Trophoblast cell (in vitro differentiated cells and primary cell): ENCODE results near the gene OSBPL3.

Source experiments
- DNase-seq, 2 donors: peaks; one replicate each; pipeline ENCODE4 v3.0.0-alpha.2; 2016
- H2AFZ ChIP-seq: 2 replicates; pipeline ENCODE4 v1.6.1; 2013; ENCODE audit warnings: low read length, moderate library complexity, mild to moderate bottlenecking; ENCODE audit not compliant: insufficient read depth, poor library complexity
- H2AK5ac ChIP-seq: 2 replicates; pipeline ENCODE4 v1.6.1; 2013; ENCODE audit warnings: mild to moderate bottlenecking, low read length
- H2BK120ac ChIP-seq: 2 replicates; pipeline ENCODE4 v1.6.1; 2013; ENCODE audit warnings: low read length, mild to moderate bottlenecking, moderate library complexity; ENCODE audit not compliant: insufficient read depth, poor library complexity
- H2BK12ac ChIP-seq: 2 replicates; pipeline ENCODE4 v1.6.1; 2013; ENCODE audit warnings: mild to moderate bottlenecking, low read length, moderate library complexity
- H2BK5ac ChIP-seq: 2 replicates; pipeline ENCODE4 v1.6.1; 2013; ENCODE audit warnings: low read length, low read depth, moderate library complexity, mild to moderate bottlenecking; ENCODE audit not compliant: poor library complexity
- H3K14ac ChIP-seq: 2 replicates; pipeline ENCODE4 v1.6.1; 2013; ENCODE audit warnings: mild to moderate bottlenecking, low read length
- H3K18ac ChIP-seq: 2 replicates; pipeline ENCODE4 v1.6.1; 2013; ENCODE audit warnings: mild to moderate bottlenecking, low read length
- H3K23ac ChIP-seq: 2 replicates; pipeline ENCODE4 v1.6.1; 2013; ENCODE audit warnings: low read length
- H3K27ac ChIP-seq: 2 replicates; pipeline ENCODE4 v1.5.1; 2013; ENCODE audit warnings: low read depth, mild to moderate bottlenecking, inconsistent platforms, low read length, moderate library complexity
- H3K27me3 ChIP-seq: 2 replicates; pipeline ENCODE4 v1.6.1; 2013; ENCODE audit warnings: inconsistent platforms, mild to moderate bottlenecking, low read length, moderate library complexity; ENCODE audit not compliant: insufficient read depth
- H3K36me3 ChIP-seq, 2 experiments: 1 replicate in 1 of 2; 2 replicates in 1 of 2; pipeline ENCODE4 v1.6.1; 2013; ENCODE audit warnings: low read length in 2 of 2, mild to moderate bottlenecking in 2 of 2, moderate library complexity in 1 of 2; ENCODE audit not compliant: insufficient read depth in 2 of 2, control insufficient read depth in 1 of 2
- H3K4ac ChIP-seq: 2 replicates; pipeline ENCODE4 v1.6.1; 2013; ENCODE audit warnings: low read depth, mild to moderate bottlenecking, low read length, moderate library complexity
- H3K4me1 ChIP-seq, 2 experiments: 1 replicate in 1 of 2; 2 replicates in 1 of 2; pipeline ENCODE4 v1.6.1; 2013; ENCODE audit warnings: low read length in 2 of 2, mild to moderate bottlenecking in 2 of 2, moderate library complexity in 1 of 2; ENCODE audit not compliant: insufficient read depth in 2 of 2, control insufficient read depth in 1 of 2
- H3K4me2 ChIP-seq: 2 replicates; pipeline ENCODE4 v1.6.1; 2013; ENCODE audit warnings: inconsistent platforms, mild to moderate bottlenecking, low read length, moderate library complexity
- H3K4me3 ChIP-seq: 2 replicates; pipeline ENCODE4 v1.5.1; 2013; ENCODE audit warnings: mild to moderate bottlenecking, low read depth, low read length, inconsistent platforms
- H3K79me1 ChIP-seq: one replicate; pipeline ENCODE4 v1.6.1; 2013; ENCODE audit warnings: low read length
- H3K79me2 ChIP-seq: 2 replicates; pipeline ENCODE4 v1.6.1; 2013; ENCODE audit warnings: low read length, mild to moderate bottlenecking; ENCODE audit not compliant: control insufficient read depth, insufficient read depth, poor library complexity
- H3K9ac ChIP-seq: 2 replicates; pipeline ENCODE4 v1.6.1; 2013; ENCODE audit warnings: mild to moderate bottlenecking, low read length
- H3K9me3 ChIP-seq: 2 replicates; pipeline ENCODE4 v1.6.1; 2013; ENCODE audit warnings: low read depth, mild to moderate bottlenecking, control low read depth, inconsistent platforms, low read length; ENCODE audit not compliant: insufficient read depth
- H4K12ac ChIP-seq: 2 replicates; pipeline ENCODE4 v1.6.1; 2013; ENCODE audit warnings: low read depth, mild to moderate bottlenecking, low read length, moderate library complexity
- H4K8ac ChIP-seq: 2 replicates; pipeline ENCODE4 v1.6.1; 2013; ENCODE audit warnings: low read depth, mild to moderate bottlenecking, low read length, moderate library complexity
- H4K91ac ChIP-seq: one replicate; pipeline ENCODE4 v1.6.1; 2013; ENCODE audit warnings: low read depth, mild to moderate bottlenecking, low read length, moderate library complexity
- WGBS: extraction: QIAGEN DNeasy Blood & Tissue Kit; methylation state at CpG from one replicate; pipeline ENCODE4 v1.1.7; 2013; ENCODE audit warnings: missing lambda C conversion rate; ENCODE audit not compliant: insufficient read length, insufficient coverage; ENCODE audit errors: extremely low coverage; 5-methylcytosine and 5-hydroxymethylcytosine counted together

OSBPL3 gene

GRCh38 chr7:24754906-24755506 is 225.0 kb downstream of the OSBPL3 start:
- Histone ChIP-seq H3K18ac (no peak overlapping the region), H2AK5ac (no peak overlapping the region), H3K79me2 (peaks cover 9% of the 10 kb centered on the region), H4K12ac (no peak overlapping the region), H3K27ac (no peak overlapping the region), H3K9me3 (no peaks in the 10 kb centered on the region), H3K4ac (no peak overlapping the region), H3K9ac (no peak overlapping the region), H3K36me3 (no peaks in the 10 kb centered on the region), H4K8ac (no peak overlapping the region), H3K4me1 (peaks cover 16 to 22% of the 10 kb centered on the region in 2 experiments), H2BK120ac (no peak overlapping the region), H4K91ac (no peak overlapping the region), H2AFZ (no peak overlapping the region), H3K4me3 (no peak overlapping the region), H2BK5ac (no peak overlapping the region), H3K4me2 (no peak overlapping the region), H3K23ac (no peak overlapping the region), H3K79me1 (peaks cover 14% of the 10 kb centered on the region), H3K27me3 (no peaks in the 10 kb centered on the region), H3K14ac (no peak overlapping the region), H2BK12ac (no peak overlapping the region)
- no peak for DNase-seq
- no CpG with 5 or more reads among the region's 3 CpGs for WGBS

- Histone ChIP-seq H4K8ac (no peak overlapping the region), H2BK5ac (peak overlapping the region; percentile 64), H2AK5ac (peak overlapping the region; percentile 75), H3K4me1 (peaks cover 15 to 16% of the 10 kb centered on the region in 2 experiments), H3K4ac (no peak overlapping the region), H3K27ac (peak overlapping the region; percentile 44), H3K4me3 (no peak overlapping the region), H3K23ac (no peak overlapping the region), H3K9me3 (no peaks in the 10 kb centered on the region), H3K9ac (no peak overlapping the region), H2BK120ac (peak overlapping the region; percentile 69), H3K79me2 (peaks cover 4% of the 10 kb centered on the region), H3K27me3 (no peaks in the 10 kb centered on the region), H3K14ac (peak overlapping the region; percentile 64), H4K91ac (peak overlapping the region; percentile 71), H4K12ac (no peak overlapping the region), H3K36me3 (peaks cover 0 to 2% of the 10 kb centered on the region in 2 experiments), H3K18ac (peak overlapping the region; percentile 55), H3K79me1 (peaks cover 9% of the 10 kb centered on the region), H3K4me2 (peak overlapping the region; percentile 4), H2BK12ac (peak overlapping the region; percentile 15), H2AFZ (no peak overlapping the region)
- WGBS: no CpG with 5 or more reads among the region's 3 CpGs
- peak; percentile 77 to 83 for DNase-seq
Measured at GRCh38 chr7:24752073-24752800, 227.7 kb downstream of the OSBPL3 start.

- H3K18ac ChIP-seq: no peak overlapping the region
- H2AFZ ChIP-seq: no peak overlapping the region
- no peak overlapping the region for H2BK12ac ChIP-seq
- no peak overlapping the region for H3K4me3 ChIP-seq
- no peak overlapping the region for H3K9ac ChIP-seq
- no peak overlapping the region for H4K8ac ChIP-seq
- H3K27ac ChIP-seq: peak overlapping the region; percentile 44
- peaks cover 13 to 15% of the 10 kb centered on the region in 2 experiments for H3K4me1 ChIP-seq
- H3K79me2 ChIP-seq: no peaks in the 10 kb centered on the region
- no peak overlapping the region for H3K4ac ChIP-seq
- no peak overlapping the region for H4K12ac ChIP-seq
- H2BK5ac ChIP-seq: no peak overlapping the region
- no peaks in the 10 kb centered on the region for H3K9me3 ChIP-seq
- no peak overlapping the region for H2AK5ac ChIP-seq
- no peak overlapping the region for H3K14ac ChIP-seq
- no peak overlapping the region for H4K91ac ChIP-seq
- H2BK120ac ChIP-seq: no peak overlapping the region
- no CpG with 5 or more reads among the region's 1 CpG for WGBS
- H3K36me3 ChIP-seq: peaks cover 3 to 4% of the 10 kb centered on the region in 2 experiments
- no peak overlapping the region for H3K4me2 ChIP-seq
- H3K27me3 ChIP-seq: no peaks in the 10 kb centered on the region
- H3K23ac ChIP-seq: no peak overlapping the region
- H3K79me1 ChIP-seq: peaks cover 3% of the 10 kb centered on the region
- peak in 1 of 2 donors; percentile 45 for DNase-seq
Measured at GRCh38 chr7:24751484-24751883, 228.5 kb downstream of the OSBPL3 start.

GRCh38 chr7:24750441-24751055 is 229.4 kb downstream of the OSBPL3 start:
- H2BK12ac ChIP-seq: no peak overlapping the region
- no peaks in the 10 kb centered on the region for H3K79me2 ChIP-seq
- peaks cover 7 to 11% of the 10 kb centered on the region in 2 experiments for H3K4me1 ChIP-seq
- no peak overlapping the region for H2AFZ ChIP-seq
- DNase-seq: peak; percentile 37 to 64
- no peak overlapping the region for H4K12ac ChIP-seq
- H3K14ac ChIP-seq: no peak overlapping the region
- H3K23ac ChIP-seq: no peak overlapping the region
- no peak overlapping the region for H2BK120ac ChIP-seq
- H3K27me3 ChIP-seq: no peaks in the 10 kb centered on the region
- no peaks in the 10 kb centered on the region for H3K9me3 ChIP-seq
- peaks cover 3 to 4% of the 10 kb centered on the region in 2 experiments for H3K36me3 ChIP-seq
- no peak overlapping the region for H4K8ac ChIP-seq
- H3K9ac ChIP-seq: no peak overlapping the region
- no peak overlapping the region for H3K4me3 ChIP-seq
- peak overlapping the region; percentile 21 for H4K91ac ChIP-seq
- H2BK5ac ChIP-seq: no peak overlapping the region
- no peak overlapping the region for H3K27ac ChIP-seq
- peaks cover 2% of the 10 kb centered on the region for H3K79me1 ChIP-seq
- H3K18ac ChIP-seq: no peak overlapping the region
- no peak overlapping the region for H2AK5ac ChIP-seq
- H3K4ac ChIP-seq: no peak overlapping the region
- no CpG with 5 or more reads among the region's 3 CpGs for WGBS
- no peak overlapping the region for H3K4me2 ChIP-seq
